Loucy (cell line): ENCODE measurements around the gene F11.

ENCODE experiments used
- H2AFZ ChIP-seq: fragments of 200-600 bp; sonication (generic); 2 replicates; pipeline ENCODE4 v1.6.0; 2016; ENCODE audit warnings: antibody characterized with exemption, mild to moderate bottlenecking, low read length, moderate library complexity
- H3F3A ChIP-seq: fragments of 200-600 bp; 2 replicates; pipeline ENCODE4 v1.6.0; 2016; ENCODE audit warnings: antibody characterized with exemption, low read depth, mild to moderate bottlenecking
- H3K27me3 ChIP-seq: fragments of 200-600 bp; sonication (generic); 2 replicates; pipeline ENCODE4 v1.6.1; 2014; ENCODE audit warnings: low read length, mild to moderate bottlenecking; ENCODE audit not compliant: insufficient read depth, poor library complexity, severe bottlenecking
- H3K36me3 ChIP-seq: fragments of 200-600 bp; sonication (generic); 2 replicates; pipeline ENCODE4 v1.6.1; 2016; ENCODE audit warnings: low read length; ENCODE audit not compliant: insufficient read depth
- H3K4me1 ChIP-seq: fragments of 200-600 bp; sonication (generic); 2 replicates; pipeline ENCODE4 v1.5.1; 2014; ENCODE audit warnings: low read length, mild to moderate bottlenecking; ENCODE audit not compliant: insufficient read depth, poor library complexity, severe bottlenecking
- H3K4me2 ChIP-seq: fragments of 200-600 bp; sonication (generic); 2 replicates; pipeline ENCODE4 v1.6.0; 2014; ENCODE audit warnings: antibody characterized with exemption, low read length, low read depth, mild to moderate bottlenecking; ENCODE audit not compliant: poor library complexity, severe bottlenecking
- H3K4me3 ChIP-seq: fragments of 200-600 bp; sonication (generic); 2 replicates; pipeline ENCODE4 v1.5.1; 2014; ENCODE audit warnings: low read length, mild to moderate bottlenecking, mixed read lengths; ENCODE audit not compliant: poor library complexity, severe bottlenecking
- H3K79me2 ChIP-seq: fragments of 200-600 bp; sonication (generic); 2 replicates; pipeline ENCODE4 v1.6.1; 2014; ENCODE audit warnings: low read length; ENCODE audit not compliant: insufficient read depth
- H3K9ac ChIP-seq: fragments of 200-600 bp; sonication (generic); 2 replicates; pipeline ENCODE4 v1.6.0; 2014; ENCODE audit warnings: mild to moderate bottlenecking, low read depth, low read length, moderate library complexity; ENCODE audit not compliant: poor library complexity, severe bottlenecking
- H3K9me2 ChIP-seq: fragments of 200-600 bp; sonication (generic); replicated peaks from 2 replicates; pipeline ENCODE4 v1.6.1; 2016; ENCODE audit warnings: low read depth, low read length, mixed read lengths
- H3K9me3 ChIP-seq: fragments of 200-600 bp; sonication (generic); 2 replicates; pipeline ENCODE4 v1.6.1; 2014; ENCODE audit warnings: mild to moderate bottlenecking, antibody characterized with exemption, low read length, low read depth; ENCODE audit not compliant: insufficient read depth
- H4K20me1 ChIP-seq: fragments of 200-600 bp; sonication (generic); 2 replicates; pipeline ENCODE4 v1.6.0; 2014; ENCODE audit warnings: antibody characterized with exemption, low read length, mild to moderate bottlenecking; ENCODE audit not compliant: insufficient read depth, poor library complexity, severe bottlenecking
- CTCF ChIP-seq: fragments of 200-600 bp; sonication (generic); conservative IDR thresholded peaks from 2 replicates; pipeline ENCODE4 v1.5.1; 2014; ENCODE audit warnings: mild to moderate bottlenecking, antibody characterized with exemption, low read length
- EZH2phosphoT487 ChIP-seq: fragments of 200-600 bp; IDR thresholded peaks from 2 replicates; pipeline ENCODE4 v1.6.1; 2018; ENCODE audit warnings: antibody characterized with exemption, mild to moderate bottlenecking, moderate library complexity, borderline replicate concordance

Gene F11

GRCh38 chr4:186221624-186222023, 44.4 kb upstream of the F11 start:
- Histone ChIP-seq H3K79me2 (no peaks in the 10 kb centered on the region), H3K9me2 (no peaks in the 10 kb centered on the region), H3F3A (no peaks in the 10 kb centered on the region), H3K27me3 (no peaks in the 10 kb centered on the region), H3K9me3 (no peaks in the 10 kb centered on the region; the same call in 1 of the 2 replicates), H4K20me1 (no peaks in the 10 kb centered on the region), H2AFZ (no peak overlapping the region), H3K4me3 (no peak overlapping the region), H3K4me1 (no peaks in the 10 kb centered on the region), H3K4me2 (no peak overlapping the region), H3K9ac (no peak overlapping the region), H3K36me3 (no peaks in the 10 kb centered on the region)
- TF ChIP-seq EZH2phosphoT487: no peak
- TF ChIP-seq CTCF: no peak

DNA sequence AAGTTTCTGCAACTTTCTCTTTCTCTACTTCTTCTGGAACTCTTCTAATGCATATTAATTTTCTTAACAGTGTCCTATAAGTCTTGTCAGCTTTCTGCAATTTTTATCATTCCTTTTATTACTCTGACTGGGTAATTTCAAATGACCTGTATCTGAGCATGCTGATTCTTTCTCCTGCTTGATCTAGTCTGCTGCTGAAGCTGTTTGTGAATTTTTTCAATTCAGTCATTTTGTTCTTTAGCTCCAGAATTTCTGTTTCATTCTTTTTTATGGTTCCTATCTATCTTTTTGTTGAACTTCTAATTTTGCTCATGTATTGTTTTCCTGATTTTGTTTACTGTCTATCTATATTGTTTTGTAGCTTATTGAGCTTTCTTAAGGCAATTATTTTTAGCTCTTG, 40.1 kb upstream of the F11 start:
- Histone ChIP-seq H3K36me3 (no peaks in the 10 kb centered on the region), H3K9me3 (no peaks in the 10 kb centered on the region; the same call in 1 of the 2 replicates), H3K4me2 (no peak overlapping the region), H3K4me3 (no peak overlapping the region), H3K79me2 (no peaks in the 10 kb centered on the region), H2AFZ (no peak overlapping the region), H3K9ac (no peak overlapping the region), H3K27me3 (no peaks in the 10 kb centered on the region), H3K4me1 (no peaks in the 10 kb centered on the region), H4K20me1 (no peaks in the 10 kb centered on the region), H3F3A (no peaks in the 10 kb centered on the region), H3K9me2 (no peaks in the 10 kb centered on the region)
- TF ChIP-seq EZH2phosphoT487 (no peak), CTCF (no peak)

- Histone ChIP-seq H2AFZ (no peak overlapping the region), H3K4me3 (no peak overlapping the region)
Observed at GRCh38 chr4:186226521-186227189, 39.3 kb upstream of the F11 start.

More at GRCh38 chr4:186226521-186227189, 39.3 kb upstream of the F11 start:
- no peak overlapping the region for H3K4me2 ChIP-seq
- H3K9me3 ChIP-seq: no peaks in the 10 kb centered on the region; the same call in 1 of the 2 replicates
- no peaks in the 10 kb centered on the region for H3K27me3 ChIP-seq
- no peaks in the 10 kb centered on the region for H3K36me3 ChIP-seq
- H4K20me1 ChIP-seq: no peaks in the 10 kb centered on the region
- no peaks in the 10 kb centered on the region for H3F3A ChIP-seq
- TF ChIP-seq CTCF (no peak), EZH2phosphoT487 (no peak)
- H3K4me1 ChIP-seq: no peaks in the 10 kb centered on the region
- no peaks in the 10 kb centered on the region for H3K79me2 ChIP-seq
- H3K9me2 ChIP-seq: no peaks in the 10 kb centered on the region
- H3K9ac ChIP-seq: no peak overlapping the region
